NCI-H1930 (cell line): ENCODE data around the gene ST3GAL5.

ENCODE experiments used
- DNase-seq, 2 experiments: peaks; one replicate each; lab custom pipeline; 2025; lab: John Stamatoyannopoulos, UW

Gene ST3GAL5

GRCh38 chr2:85866165-85866659, 22.6 kb downstream of the ST3GAL5 start:
- DNase-seq: no peak

DNA sequence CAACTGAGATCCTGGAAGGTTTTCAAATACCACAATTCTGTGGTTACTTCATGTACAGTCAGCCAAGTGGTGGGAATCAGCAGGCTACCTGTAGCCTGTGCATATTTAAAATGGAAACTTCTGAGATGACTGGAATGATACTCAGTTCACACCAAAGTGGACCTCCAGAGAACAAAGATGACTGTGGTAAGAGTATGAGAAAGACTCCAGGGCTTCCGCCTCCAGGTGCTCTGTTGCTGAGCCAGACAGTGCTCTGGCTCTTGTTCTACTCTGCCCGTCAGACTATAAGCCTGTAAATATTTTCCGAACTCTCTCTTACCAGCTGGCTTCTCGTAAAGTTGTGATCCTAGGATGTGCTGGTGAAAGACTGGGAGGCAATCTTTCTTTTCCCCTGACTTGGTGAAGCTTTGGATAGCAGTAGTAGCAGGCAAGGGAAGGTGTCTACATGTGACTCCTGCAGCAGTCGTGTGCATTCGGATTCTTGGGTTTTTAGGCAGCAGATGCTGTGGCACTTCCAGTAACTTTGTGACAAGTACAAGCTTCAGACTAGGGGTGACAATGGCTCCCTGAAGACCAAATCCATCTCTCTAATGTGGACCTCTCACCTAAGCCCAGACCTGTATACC, 23.1 kb downstream of the ST3GAL5 start:
- DNase-seq: no peak

DNA sequence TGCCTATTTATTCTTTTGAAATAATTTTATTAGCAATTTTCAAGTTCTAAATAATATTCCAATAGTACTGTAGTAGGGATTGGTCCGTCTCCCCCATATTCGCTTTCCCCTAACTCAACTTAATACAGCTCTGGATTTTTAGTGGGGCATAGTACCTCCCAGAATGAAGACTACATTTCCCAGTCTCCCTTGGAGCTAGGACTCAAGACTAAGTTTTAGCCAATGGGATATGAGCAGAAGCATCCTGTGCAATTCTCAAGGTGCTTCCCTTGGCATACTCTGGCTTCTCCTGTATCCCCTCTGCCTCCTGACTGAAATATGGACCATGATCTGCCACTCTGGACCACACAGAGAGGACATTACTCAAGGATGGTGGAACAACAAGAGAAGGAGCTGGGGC, 24.1 kb downstream of the ST3GAL5 start:
- DNase-seq: no peak

- no peak for DNase-seq
These were observed 26.4 kb downstream of the ST3GAL5 start for GRCh38 chr2:85862426-85862825.

GRCh38 chr2:85861650-85862049, 27.1 kb downstream of the ST3GAL5 start:
- DNase-seq: no peak

- DNase-seq: no peak
These were observed 27.6 kb downstream of the ST3GAL5 start for GRCh38 chr2:85861180-85861579.

DNA sequence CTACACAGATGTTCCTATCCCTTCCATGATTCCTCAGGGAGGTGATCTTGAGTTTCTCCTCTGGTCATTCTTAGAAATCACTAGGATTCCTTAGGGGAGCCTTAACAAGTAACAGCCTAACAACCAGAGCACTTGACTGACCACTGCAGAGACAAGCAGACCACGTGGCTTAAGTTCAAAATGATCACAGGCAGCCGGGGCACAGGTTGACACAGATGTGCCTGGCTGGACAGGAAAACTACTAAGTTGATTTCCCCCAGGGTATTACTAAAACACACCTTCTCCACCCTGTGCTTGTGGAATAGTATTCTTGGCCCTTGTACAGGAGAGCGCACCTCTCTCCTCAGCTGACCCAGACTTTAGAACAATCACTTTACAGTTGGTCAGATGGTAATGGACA, 29.9 kb downstream of the ST3GAL5 start:
- no peak for DNase-seq

- no peak for DNase-seq
These were observed 33.9 kb downstream of the ST3GAL5 start for GRCh38 chr2:85854897-85855296.

DNA sequence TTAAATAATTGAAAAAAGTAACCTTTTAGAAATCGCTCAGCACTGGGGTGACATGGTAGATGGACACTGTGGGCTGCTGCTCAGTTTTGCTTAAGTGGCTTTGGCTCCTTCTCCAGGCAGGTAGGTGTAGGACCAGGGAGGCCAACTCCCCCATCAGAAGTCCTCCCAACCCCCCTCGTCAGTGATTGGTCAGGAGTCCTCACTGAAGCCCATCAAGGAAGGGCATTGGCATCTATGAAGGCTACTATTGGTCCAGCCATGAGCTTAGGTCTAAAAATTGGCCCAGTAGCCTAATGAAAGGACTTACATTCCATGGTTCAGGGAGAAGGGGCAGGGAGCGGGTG, 34.7 kb downstream of the ST3GAL5 start:
- no peak for DNase-seq

DNA sequence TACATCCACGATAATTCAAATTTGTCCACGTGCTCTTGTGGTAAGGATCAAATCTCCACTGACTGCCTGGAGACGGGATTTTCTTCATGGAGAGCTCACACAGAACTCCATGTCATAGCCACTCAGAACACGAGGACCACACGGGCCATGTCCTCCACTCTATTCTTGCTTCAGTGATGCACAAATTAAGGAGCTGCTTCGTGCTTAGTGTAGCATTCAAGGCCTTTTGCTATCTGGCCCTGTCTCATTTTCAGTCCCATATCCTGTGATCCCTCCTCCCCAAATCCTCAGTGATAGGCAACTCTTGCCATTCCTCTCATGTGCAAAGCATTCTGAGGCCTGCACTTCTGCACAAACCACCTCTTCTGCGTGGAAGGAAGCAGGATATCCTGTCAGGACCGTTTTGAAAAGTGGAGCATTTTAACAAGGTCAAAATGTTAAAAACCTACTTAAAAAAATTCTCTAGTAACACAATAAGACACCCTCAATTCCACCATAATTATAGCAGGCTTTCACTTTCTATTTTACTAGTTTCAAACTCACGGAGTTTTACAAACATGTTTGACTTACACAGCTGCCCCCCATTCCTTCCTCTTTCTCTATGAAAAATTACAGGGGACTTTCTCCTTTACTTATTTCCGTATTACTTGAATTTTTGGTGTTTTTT, 35.2 kb downstream of the ST3GAL5 start:
- no peak for DNase-seq

GRCh38 chr2:85852937-85853498, 35.8 kb downstream of the ST3GAL5 start:
- no peak for DNase-seq

GRCh38 chr2:85852152-85852840, 36.5 kb downstream of the ST3GAL5 start:
- DNase-seq: no peak

DNA sequence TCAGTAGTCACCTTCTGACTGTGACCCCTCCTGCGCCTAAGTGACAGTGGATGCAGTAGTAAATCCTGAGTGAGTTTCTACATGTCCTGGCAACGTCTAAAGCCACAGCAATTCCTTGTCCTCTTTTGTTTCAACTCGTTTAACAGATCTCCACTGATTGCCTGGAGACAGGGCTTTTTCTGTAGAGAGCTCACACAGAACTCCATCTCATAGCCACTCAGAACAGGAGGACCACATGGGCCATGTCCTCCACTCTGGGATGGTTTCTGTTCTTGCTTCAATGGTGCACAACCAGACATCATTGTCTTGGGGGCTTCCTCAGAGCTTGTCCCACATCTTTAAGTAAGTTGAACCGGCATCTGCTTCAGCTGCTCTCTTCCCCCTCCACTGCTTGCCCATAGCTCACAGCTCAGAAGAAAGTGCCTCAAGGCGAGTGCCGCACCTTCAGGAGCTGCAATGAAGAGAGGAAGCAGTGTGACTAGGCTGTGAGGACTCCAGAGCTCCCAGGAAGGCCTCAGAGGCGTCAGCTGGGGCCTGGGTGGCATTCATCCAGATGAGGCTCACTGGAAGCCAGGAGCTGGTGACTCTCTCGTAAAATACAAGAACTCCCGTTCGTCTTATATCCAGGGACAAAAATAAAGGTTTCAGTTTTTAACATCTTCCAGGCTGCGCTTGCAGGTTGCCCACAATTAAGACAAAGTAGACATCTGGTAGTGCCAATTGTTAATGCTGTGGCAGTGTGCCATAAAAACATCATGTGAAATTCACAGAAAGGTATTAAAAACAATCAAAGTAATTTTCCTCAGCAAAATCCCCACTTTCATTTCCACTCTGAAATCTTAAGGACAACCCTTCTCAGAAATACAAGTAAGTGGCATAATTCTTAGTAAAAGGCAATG, 37.3 kb downstream of the ST3GAL5 start:
- DNase-seq: no peak

DNA sequence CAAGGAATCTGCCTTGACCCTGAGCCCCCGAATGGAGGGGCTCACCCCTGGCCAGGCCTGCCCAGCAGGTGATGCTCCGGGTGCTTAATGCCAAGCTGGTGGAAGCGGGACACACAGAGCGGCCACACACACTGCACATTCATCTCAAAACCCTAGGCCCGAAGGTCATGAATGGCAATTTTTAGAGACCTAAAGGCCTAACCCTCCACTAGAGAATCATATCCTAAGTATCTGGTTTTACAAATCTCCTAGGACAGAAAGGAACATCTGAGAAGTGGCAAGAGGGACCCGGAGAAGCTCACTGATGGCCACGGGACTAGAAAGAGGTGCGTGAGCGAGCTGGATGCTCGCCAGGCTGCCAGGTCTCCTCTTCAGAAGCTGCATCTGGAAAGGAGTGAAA, 38.3 kb downstream of the ST3GAL5 start:
- DNase-seq: no peak

GRCh38 chr2:85847051-85847588, 41.7 kb downstream of the ST3GAL5 start:
- no peak for DNase-seq

DNA sequence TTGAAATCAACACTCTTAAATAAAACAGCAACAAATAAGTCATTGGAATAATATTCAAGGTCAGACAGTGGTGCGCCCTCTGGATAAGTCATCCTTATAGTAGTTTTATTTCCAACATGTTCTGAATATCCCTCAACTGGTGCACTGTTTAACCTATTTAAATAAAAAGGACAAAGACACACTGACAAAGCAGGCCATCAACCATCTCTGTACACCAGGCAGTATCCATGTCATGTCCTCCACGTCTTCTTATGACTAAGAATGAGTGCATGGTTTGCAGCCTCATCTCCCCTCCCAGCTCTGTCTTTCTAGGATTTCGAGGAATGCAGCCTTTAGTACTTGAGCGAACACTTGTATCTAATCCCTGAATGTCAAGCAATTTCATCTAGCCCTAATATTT, 42.4 kb downstream of the ST3GAL5 start:
- no peak for DNase-seq

DNA sequence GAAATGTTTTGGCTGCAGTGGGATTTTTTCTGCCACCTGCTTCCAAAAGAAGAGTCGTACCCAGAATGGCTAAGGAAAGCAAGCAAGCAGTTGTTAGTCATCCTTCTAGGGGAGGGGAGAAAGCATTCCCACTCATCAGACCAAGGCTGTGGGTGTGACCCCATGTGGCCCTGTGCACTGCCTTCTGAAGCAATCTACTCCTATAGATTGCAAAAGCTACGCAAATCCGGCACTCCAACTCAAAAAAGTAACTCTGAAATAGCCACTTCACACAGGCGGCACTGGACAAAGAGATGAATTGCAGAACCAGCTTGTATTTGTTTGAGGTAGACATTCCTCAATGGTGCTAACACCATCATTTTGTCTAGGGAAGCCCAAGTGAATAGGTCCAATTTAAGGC, 44.3 kb downstream of the ST3GAL5 start:
- DNase-seq: no peak

DNA sequence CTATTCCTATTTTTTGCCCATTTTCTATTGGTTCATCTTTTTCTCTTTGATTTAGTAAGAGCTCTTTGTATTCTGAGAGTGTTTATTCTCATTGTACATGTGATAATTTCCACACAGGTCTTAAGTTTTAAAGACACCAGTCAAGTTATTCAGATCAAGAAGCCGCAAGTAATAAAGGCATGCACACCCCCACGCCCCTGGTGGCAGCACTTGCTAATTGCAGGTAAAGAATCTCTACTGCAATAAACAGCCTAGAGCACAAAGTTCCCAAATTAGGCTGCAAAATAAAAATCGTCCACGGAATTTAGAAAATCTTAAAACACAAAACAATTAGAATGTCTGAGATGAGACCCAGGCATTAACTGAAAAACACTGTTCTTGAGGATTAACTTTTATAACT, 45.2 kb downstream of the ST3GAL5 start:
- no peak for DNase-seq

DNA sequence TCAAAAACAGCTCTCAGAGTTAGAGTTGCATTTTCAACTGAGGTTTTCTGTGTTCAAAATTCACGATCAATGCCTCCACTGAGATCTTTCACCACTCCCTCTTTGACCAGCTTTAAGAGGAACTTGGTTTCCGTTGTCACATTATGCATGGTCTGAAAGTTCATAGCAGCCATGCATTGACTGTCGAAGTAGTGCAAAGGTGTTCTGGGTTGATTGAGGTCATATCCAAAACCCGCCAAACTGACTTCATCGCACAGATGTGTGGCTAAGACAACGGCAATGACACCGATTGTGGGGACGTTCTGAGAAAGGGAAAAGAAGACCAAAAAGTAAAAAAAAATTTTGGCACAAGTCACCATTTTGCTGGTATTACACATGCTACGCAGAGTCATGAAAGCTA, 48.7 kb downstream of the ST3GAL5 start:
- DNase-seq: no peak

GRCh38 chr2:85839461-85839860, 49.3 kb downstream of the ST3GAL5 start:
- no peak for DNase-seq

GRCh38 chr2:85838641-85839040, 50.1 kb downstream of the ST3GAL5 start:
- DNase-seq: no peak

- no peak for DNase-seq
These were observed 50.6 kb downstream of the ST3GAL5 start for GRCh38 chr2:85838181-85838580.
